Mucosa of descending colon (tissue), 3 donors: Measurements from ENCODE around the gene CNKSR3. TPM values are rescaled to one million over a fixed set of nuclear protein-coding genes. Genes with fewer than 3 reads are reported as not detected.

Source experiments
- ATAC-seq: fragments of 200-7000 bp; cut with Tn5 transposase; one replicate; pipeline ENCODE4 v1.9.1; 2020; ENCODE audit warnings: mild to moderate bottlenecking, moderate library complexity
- DNase-seq, 3 donors: peaks; one replicate each; pipeline ENCODE4 v3.0.0-alpha.2; 2020
- H3K36me3 ChIP-seq: fragments of 200-600 bp; one replicate; pipeline ENCODE4 v1.8.0; 2021; ENCODE audit warnings: low read depth, mild to moderate bottlenecking
- H3K4me1 ChIP-seq: fragments of 200-600 bp; one replicate; pipeline ENCODE4 v1.8.0; 2021; ENCODE audit warnings: low read depth, mild to moderate bottlenecking
- H3K4me3 ChIP-seq: fragments of 200-600 bp; one replicate; pipeline ENCODE4 v1.8.0; 2021; ENCODE audit warnings: mild to moderate bottlenecking
- H3K9me3 ChIP-seq: fragments of 200-600 bp; one replicate; pipeline ENCODE4 v1.8.0; 2021; ENCODE audit warnings: mild to moderate bottlenecking
- intact Hi-C, 2 donors: fragments of 100-400 bp; cut with DNase I in 1 of 2; cut with micrococcal nuclease in 1 of 2; formaldehyde crosslinking; loops; one replicate each; pipeline versions ENCODE4 v1.11.0 to v1.11.1; 2022; cut with DNase I, micrococcal nuclease
- total RNA-seq, 3 donors: library from RNA; stranded (reverse); fragmentation: NEBNext Ultra II Directional in 2 of 3; extraction: Animal tissue kit (Norgen Biotek cat#: 25700) in 2 of 3; gene quantifications; one replicate each; pipeline versions ENCODE4 v1.2.1 to v1.2.4, GENCODE V29; 2021 to 2023
- TF ChIP-seq, protein P1 (sequence below): fragments of 200-600 bp; IDR thresholded peaks from one replicate; pipeline ENCODE4 v1.8.0; 2022; ENCODE audit warnings: antibody characterized with exemption, mild to moderate bottlenecking
- donor health status: DM: no; HTN: no; CAD: no; lungs with moderate emphysema.
- donor health status: DM: no; HTN: no; CAD: no.
- donor health status: DM: no; HTN: yes; CAD: no.

Gene CNKSR3
- total RNA-seq, 3 donors from 2014 or later, result 16.5 to 39.0 (median 33.6) TPM

DNA sequence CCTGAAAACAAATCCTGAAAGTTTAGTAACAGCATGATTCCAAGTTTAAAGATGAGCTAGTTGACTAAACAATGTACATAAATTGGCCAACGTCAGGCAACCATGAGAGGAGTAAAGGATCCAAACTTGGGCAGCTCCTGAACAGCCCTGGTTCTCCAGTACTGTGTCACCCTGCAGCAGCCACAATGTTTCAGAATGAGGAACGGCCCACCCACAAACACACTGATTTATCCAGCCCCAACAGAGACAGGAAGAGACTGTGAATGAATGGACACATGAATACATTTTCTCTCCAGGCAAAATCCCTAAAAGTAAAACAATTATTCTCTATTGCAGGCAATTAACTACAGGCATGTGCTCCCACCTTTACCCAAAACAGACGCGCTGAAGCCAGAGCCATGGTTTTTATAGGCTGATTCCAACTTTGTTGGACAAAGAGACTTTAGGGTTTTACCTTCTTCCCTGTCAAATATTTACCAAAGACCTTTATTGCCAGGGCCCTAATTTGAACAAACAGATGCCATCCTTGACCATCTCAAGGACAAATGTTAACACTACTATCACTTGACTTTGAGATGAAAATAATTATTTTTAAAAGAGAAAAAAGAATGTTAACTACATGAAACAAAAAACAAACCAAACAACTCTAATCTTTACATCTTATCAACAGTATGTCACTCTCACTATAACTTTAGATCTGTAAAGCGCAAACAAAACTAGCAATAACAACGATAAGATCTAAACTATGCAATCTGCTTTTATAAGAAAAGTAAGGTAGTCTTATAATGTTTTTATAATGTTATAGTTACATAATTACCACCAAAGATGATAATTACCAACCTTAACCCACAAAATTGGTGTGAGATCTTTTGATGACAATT lies 22.9 kb downstream of the CNKSR3 start:
- Histone ChIP-seq H3K9me3 (no peaks in the 10 kb centered on the region), H3K36me3 (no peaks in the 10 kb centered on the region), H3K4me3 (no peak overlapping the region), H3K4me1 (peaks cover 8% of the 10 kb centered on the region)
- peak; percentile 61 for ATAC-seq
- TF ChIP-seq, protein P1, sequence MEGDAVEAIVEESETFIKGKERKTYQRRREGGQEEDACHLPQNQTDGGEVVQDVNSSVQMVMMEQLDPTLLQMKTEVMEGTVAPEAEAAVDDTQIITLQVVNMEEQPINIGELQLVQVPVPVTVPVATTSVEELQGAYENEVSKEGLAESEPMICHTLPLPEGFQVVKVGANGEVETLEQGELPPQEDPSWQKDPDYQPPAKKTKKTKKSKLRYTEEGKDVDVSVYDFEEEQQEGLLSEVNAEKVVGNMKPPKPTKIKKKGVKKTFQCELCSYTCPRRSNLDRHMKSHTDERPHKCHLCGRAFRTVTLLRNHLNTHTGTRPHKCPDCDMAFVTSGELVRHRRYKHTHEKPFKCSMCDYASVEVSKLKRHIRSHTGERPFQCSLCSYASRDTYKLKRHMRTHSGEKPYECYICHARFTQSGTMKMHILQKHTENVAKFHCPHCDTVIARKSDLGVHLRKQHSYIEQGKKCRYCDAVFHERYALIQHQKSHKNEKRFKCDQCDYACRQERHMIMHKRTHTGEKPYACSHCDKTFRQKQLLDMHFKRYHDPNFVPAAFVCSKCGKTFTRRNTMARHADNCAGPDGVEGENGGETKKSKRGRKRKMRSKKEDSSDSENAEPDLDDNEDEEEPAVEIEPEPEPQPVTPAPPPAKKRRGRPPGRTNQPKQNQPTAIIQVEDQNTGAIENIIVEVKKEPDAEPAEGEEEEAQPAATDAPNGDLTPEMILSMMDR, result no peak
- intact Hi-C loops, result no loop called here
- DNase-seq, result peak in 1 of 3 donors; percentile 31

DNA sequence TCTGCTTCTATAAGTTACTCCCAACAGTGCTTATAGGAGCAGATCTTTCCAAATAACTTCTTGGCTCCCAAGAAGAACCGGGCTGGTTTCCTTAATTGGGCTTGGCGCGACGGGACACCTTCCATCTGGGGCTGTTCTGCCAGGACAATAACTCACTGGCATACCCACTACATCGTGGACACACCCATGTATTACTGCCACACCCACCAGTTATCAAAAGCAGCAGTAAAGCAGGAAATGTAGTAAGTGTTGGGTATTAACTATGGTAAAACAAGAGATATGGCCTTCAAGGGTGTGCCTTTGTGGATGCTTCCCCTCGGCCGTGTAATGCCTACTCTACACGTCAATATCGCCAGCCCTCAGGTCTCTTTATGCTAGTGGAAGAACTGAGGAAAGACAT lies 24.7 kb downstream of the CNKSR3 start:
- H3K4me3 ChIP-seq, result no peak overlapping the region
- H3K9me3 ChIP-seq, result no peaks in the 10 kb centered on the region
- peaks cover 8% of the 10 kb centered on the region for H3K4me1 ChIP-seq
- TF ChIP-seq, protein P1, result no peak
- peak in 2 of 3 donors; percentile 48 to 84 for DNase-seq
- no peaks in the 10 kb centered on the region for H3K36me3 ChIP-seq
- peak; percentile 93 for ATAC-seq
- intact Hi-C loops, result no loop called here

DNA sequence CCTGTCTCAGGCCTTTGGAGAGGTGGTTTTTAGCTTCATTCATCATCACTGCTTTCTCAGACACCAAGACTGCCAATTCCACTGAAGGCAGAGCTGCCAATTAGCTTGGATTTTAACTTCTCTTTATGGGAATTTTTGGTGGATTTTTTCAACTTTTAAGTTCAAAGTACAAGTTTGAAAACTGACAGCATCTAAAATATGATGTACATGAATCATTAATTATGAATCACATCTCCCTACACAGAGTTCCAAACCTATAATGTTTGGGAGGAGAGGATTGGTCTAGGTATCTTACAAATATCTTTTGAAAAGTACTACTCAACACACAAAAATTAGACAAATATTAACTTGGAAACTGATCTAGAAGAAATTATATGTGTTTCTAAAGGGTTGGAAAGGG lies 25.5 kb downstream of the CNKSR3 start:
- no peak for ATAC-seq
- TF ChIP-seq, protein P1, result no peak
- H3K36me3 ChIP-seq, result no peaks in the 10 kb centered on the region
- H3K4me1 ChIP-seq, result peaks cover 8% of the 10 kb centered on the region
- no peak for DNase-seq
- intact Hi-C loops, result no loop called here
- no peak overlapping the region for H3K4me3 ChIP-seq
- H3K9me3 ChIP-seq, result no peaks in the 10 kb centered on the region

DNA sequence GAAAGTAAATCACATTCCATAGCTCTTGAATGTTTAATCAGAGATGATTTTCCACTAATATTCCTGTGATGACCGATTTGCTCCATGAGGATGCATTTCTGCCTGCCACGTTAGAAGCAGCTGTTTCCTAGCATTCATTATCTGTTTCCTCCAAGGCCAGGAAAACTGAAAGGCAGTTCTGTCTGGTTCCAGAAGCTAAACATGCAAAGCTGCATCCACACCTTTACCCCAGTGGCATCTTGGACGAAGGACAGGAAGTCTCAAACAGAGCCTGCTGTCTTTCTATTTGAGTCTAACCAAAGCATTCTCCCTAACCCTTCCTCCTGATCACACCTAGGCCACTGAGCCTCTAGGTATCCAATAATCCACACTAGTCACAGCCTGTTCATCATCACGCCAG lies 27.6 kb downstream of the CNKSR3 start:
- intact Hi-C loops, result no loop called here
- Histone ChIP-seq H3K36me3 (no peaks in the 10 kb centered on the region), H3K4me3 (no peak overlapping the region), H3K9me3 (no peaks in the 10 kb centered on the region), H3K4me1 (peaks cover 8% of the 10 kb centered on the region)
- ATAC-seq (no peak), DNase-seq (no peak)
- TF ChIP-seq, protein P1, result no peak

DNA sequence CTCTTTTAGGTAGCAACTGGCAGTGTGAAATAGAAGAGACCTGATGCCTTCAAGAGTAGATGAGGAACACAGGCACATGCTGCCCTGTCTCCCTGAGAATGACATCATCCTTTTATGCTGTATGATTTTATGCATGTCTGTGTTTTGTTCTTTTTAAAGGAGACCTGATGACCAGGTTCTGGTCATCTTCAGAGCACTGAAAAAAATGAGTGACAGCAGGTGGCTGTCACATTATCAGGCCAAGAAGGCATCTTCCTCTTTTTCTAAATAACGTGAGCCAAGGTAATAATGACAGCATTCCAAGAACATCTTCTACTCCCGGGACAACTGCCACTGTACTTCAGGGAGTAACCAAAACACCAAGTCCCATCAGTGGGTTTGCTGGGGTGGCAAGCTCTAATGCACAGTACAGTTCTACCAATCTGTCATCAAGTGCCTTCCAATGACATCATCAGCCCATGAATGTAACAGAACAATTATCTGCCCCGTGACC lies 28.9 kb downstream of the CNKSR3 start:
- intact Hi-C loops, result no loop called here
- no peaks in the 10 kb centered on the region for H3K36me3 ChIP-seq
- H3K4me3 ChIP-seq, result no peak overlapping the region
- TF ChIP-seq, protein P1, result no peak
- peaks cover 6% of the 10 kb centered on the region for H3K4me1 ChIP-seq
- DNase-seq (no peak), ATAC-seq (no peak)
- no peaks in the 10 kb centered on the region for H3K9me3 ChIP-seq
